RWPE2 (cell line): ENCODE measurements around the gene IRS2.
"Not testable (repeated sequence)": the region's sequence is repeated elsewhere in the genome, so short reads cannot be mapped to it uniquely, and the experiment has no call there.

Source experiments
- ATAC-seq: fragments of 200-7000 bp; cut with Tn5 transposase; 3 replicates; pipeline ENCODE4 v1.9.1; 2021; ENCODE audit warnings: low read depth
- DNase-seq: peaks from one replicate; pipeline ENCODE4 v3.0.0-alpha.2; 2020; ENCODE audit warnings: low spot score
- H3K27ac ChIP-seq: fragments of 450-650 bp; 2 replicates; pipeline ENCODE4 v1.5.1; 2017; ENCODE audit warnings: mild to moderate bottlenecking; ENCODE audit not compliant: poor library complexity, severe bottlenecking
- H3K27me3 ChIP-seq: fragments of 250-450 bp; sonication (Bioruptor Pico); 2 replicates; pipeline ENCODE4 v1.5.1; 2021; ENCODE audit warnings: mild to moderate bottlenecking, moderate library complexity; ENCODE audit not compliant: insufficient read depth, poor library complexity, severe bottlenecking
- H3K36me3 ChIP-seq: fragments of 250-450 bp; sonication (Bioruptor Pico); 2 replicates; pipeline ENCODE4 v1.5.1; 2020; ENCODE audit warnings: low read depth, mild to moderate bottlenecking, moderate library complexity
- H3K4me1 ChIP-seq: fragments of 250-450 bp; sonication (Bioruptor Pico); 2 replicates; pipeline ENCODE4 v1.5.1; 2021; ENCODE audit warnings: mild to moderate bottlenecking, moderate library complexity; ENCODE audit not compliant: insufficient read depth, poor library complexity, severe bottlenecking
- H3K4me3 ChIP-seq: fragments of 250-450 bp; sonication (Bioruptor Pico); 2 replicates; pipeline ENCODE4 v1.5.1; 2021; ENCODE audit warnings: mild to moderate bottlenecking, moderate library complexity; ENCODE audit not compliant: severe bottlenecking
- H3K9me3 ChIP-seq: fragments of 250-450 bp; sonication (Bioruptor Pico); 2 replicates; pipeline ENCODE4 v1.5.1; 2021; ENCODE audit warnings: mild to moderate bottlenecking, moderate library complexity; ENCODE audit not compliant: severe bottlenecking
- TF ChIP-seq, protein P1 (sequence below): fragments of 450-650 bp; IDR thresholded peaks from one replicate; pipeline ENCODE4 v1.5.1; 2017; ENCODE audit warnings: mild to moderate bottlenecking, moderate library complexity; ENCODE audit not compliant: poor library complexity, severe bottlenecking

The IRS2 gene

DNA sequence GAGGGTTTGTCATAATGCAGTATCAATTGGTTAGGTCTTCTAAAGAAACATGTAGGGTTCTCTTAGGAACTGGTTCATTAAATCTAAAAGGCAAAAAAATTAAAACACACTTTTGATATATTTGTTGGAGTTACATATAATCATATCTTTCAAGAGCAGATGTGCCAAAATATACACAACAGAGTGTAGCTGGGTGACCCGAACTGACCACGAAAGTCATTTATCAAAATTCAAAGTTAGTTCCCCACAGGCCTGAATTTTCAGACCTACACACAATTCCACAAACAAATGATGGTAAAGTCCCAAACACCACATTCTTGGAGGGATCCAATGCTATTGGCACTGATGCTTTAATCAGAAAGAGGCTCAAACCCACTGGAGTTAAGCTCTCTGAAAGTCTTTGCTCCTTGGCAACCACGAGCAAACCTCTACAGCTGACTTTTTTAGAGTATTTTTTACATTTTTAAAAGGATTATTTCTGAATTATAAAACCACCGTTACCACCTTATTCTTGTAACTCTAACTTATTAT, 50.9 kb downstream of the IRS2 start:
- H3K4me3 ChIP-seq, result no peak overlapping the region

DNA sequence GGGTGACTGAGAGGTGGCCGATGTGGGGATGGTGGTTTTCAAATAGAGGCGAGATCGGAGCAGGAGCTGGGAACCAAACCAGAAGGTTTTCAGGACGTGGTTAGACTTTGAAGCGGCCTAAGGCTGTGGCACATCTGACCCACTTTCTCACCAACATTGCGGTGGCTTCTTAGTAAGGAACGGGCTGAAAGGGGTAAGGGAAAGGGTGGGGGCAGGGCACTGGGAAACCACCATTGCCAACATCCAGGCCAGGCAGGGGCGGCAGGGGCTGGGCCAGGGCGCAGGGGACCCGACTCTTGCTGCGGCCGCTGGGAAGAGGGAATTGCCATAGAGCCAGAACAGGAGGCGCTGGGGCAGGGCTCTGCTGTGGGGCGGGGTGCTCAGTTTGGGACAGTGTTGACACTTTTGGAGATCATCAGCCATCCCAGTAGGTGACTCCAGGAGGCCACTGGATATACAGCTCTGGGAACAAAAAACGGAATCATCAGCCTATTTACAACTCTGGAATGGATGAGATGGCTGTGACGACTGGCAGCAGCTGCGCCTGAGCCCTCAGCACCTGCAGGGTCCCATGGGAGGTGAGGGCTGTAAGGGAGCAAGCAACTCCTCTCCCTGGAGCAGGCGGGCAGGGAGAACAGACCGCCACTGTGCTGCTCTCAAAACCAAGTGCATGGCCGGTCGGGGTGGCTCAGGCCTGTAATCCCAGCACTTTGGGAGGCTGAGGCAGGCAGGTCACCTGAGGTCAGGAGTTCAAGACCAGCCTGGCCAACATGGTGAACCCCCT, 52.2 kb downstream of the IRS2 start:
- no peak for DNase-seq
- Histone ChIP-seq H3K36me3 (no peaks in the 10 kb centered on the region), H3K27me3 (no peaks in the 10 kb centered on the region), H3K4me1 (peaks cover 10% of the 10 kb centered on the region), H3K27ac (no peak overlapping the region), H3K4me3 (no peak overlapping the region), H3K9me3 (no peaks in the 10 kb centered on the region)
- TF ChIP-seq, protein P1, sequence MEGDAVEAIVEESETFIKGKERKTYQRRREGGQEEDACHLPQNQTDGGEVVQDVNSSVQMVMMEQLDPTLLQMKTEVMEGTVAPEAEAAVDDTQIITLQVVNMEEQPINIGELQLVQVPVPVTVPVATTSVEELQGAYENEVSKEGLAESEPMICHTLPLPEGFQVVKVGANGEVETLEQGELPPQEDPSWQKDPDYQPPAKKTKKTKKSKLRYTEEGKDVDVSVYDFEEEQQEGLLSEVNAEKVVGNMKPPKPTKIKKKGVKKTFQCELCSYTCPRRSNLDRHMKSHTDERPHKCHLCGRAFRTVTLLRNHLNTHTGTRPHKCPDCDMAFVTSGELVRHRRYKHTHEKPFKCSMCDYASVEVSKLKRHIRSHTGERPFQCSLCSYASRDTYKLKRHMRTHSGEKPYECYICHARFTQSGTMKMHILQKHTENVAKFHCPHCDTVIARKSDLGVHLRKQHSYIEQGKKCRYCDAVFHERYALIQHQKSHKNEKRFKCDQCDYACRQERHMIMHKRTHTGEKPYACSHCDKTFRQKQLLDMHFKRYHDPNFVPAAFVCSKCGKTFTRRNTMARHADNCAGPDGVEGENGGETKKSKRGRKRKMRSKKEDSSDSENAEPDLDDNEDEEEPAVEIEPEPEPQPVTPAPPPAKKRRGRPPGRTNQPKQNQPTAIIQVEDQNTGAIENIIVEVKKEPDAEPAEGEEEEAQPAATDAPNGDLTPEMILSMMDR, result no peak
- ATAC-seq, result no peak

More for the DNA sequence above, 50.9 kb downstream of the IRS2 start:
- Histone ChIP-seq H3K27ac (no peak overlapping the region), H3K4me1 (peaks cover 10% of the 10 kb centered on the region), H3K27me3 (no peaks in the 10 kb centered on the region), H3K36me3 (no peaks in the 10 kb centered on the region), H3K9me3 (no peaks in the 10 kb centered on the region)
- ATAC-seq, result no peak
- TF ChIP-seq, protein P1, result no peak
- DNase-seq, result no peak

DNA sequence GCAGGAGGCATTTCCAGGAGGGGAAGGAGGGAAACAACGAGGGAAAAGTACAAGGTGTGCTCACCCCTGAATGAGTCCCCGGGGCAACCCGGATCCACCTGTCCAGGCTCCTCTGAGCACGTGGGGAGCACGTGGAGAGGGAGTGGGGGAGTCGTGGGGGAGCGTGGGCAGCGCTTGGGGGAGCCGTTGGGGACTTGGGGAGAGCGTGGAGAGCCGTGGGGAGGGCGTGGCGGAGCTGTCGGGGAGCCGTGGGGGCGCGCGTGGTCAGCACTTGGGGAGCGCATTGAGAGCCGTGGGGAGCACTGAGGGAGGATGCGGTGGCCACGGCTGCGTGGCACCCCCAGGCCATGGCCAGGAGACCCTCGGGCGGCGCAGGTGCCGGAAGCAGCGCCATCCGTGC, 52.8 kb downstream of the IRS2 start:
- H3K4me1 ChIP-seq, result peaks cover 10% of the 10 kb centered on the region
- TF ChIP-seq, protein P1, result no peak
- no peak for ATAC-seq
- H3K9me3 ChIP-seq, result no peaks in the 10 kb centered on the region
- no peak overlapping the region for H3K27ac ChIP-seq
- no peaks in the 10 kb centered on the region for H3K27me3 ChIP-seq
- no peaks in the 10 kb centered on the region for H3K36me3 ChIP-seq
- H3K4me3 ChIP-seq, result no peak overlapping the region
- DNase-seq, result no peak

DNA sequence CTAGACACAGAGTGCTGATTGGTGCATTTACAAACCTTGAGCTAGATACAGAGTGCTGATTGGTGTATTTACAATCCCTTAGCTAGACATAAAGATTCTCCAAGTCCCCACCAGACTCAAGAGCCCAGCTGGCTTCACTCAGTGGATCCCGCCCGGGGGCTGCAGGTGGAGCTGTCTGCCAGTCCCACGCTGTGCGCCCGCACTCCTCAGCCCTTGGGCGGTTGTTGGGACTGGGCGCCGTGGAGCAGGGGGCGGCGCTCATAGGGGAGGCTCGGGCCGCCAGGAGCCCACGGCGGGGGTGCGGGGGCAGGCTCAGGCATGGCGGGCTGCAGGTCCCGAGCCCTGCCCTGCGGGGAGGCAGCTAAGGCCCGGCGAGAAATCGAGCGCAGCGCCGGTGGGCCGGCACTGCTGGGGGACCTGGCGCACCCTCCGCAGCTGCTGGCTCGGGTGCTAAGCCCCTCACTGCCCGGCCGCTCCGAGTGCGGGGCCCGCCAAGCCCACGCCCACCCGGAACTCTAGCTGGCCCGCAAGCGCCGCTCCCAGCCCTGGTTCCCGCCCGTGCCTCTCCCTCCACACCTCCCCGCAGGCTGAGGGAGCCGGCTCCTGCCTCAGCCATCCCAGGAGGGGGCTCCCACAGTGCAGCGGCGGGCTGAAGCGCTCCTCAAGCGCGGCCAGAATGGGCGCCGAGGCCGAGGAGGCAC, 53.8 kb downstream of the IRS2 start:
- ATAC-seq, result not testable (repeated sequence)

DNA sequence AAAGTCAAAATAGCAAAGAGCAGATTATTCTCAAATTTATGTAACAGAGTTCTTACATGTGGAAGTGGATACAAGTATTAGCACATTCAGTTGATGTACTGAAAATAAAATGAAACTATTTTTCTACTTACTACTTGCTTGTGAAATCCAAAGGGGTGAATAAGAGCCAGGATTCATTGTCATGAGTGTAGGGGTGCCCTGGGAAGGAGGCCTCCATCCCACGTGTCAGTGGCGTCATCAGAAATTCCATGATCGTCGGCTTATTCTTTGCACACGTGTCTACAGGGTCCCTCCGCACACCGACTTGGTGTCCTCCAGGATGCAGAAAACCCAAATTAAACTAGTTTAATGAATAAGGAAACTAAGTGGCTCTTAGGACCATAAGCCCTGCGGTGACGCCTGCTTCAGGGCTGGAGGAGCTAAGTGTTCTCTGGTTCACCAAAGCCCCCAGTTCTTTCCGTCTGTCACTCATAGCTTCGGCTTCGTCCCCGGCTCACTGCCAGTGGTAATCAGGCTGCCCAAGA, 55.5 kb downstream of the IRS2 start:
- Histone ChIP-seq H3K36me3 (no peaks in the 10 kb centered on the region), H3K27me3 (no peaks in the 10 kb centered on the region), H3K4me3 (no peak overlapping the region), H3K4me1 (no peaks in the 10 kb centered on the region), H3K27ac (no peak overlapping the region), H3K9me3 (no peaks in the 10 kb centered on the region)
- no peak for ATAC-seq
- TF ChIP-seq, protein P1, result no peak
- no peak for DNase-seq

More for the DNA sequence above, 53.8 kb downstream of the IRS2 start:
- H3K27me3 ChIP-seq, H3K9me3 ChIP-seq, H3K27ac ChIP-seq, H3K36me3 ChIP-seq, H3K4me3 ChIP-seq, H3K4me1 ChIP-seq, DNase-seq: not testable (repeated sequence)
